Ectodermal cell (in vitro differentiated cells): ENCODE measurements around the gene CNTNAP5.

Experiments
- H3K27ac ChIP-seq: 2 replicates; pipeline ENCODE4 v1.7.0; 2013; ENCODE audit warnings: mild to moderate bottlenecking, low read depth, low read length; ENCODE audit not compliant: insufficient read depth, poor library complexity, severe bottlenecking
- H3K27me3 ChIP-seq: 2 replicates; pipeline ENCODE4 v1.7.0; 2013; ENCODE audit warnings: mild to moderate bottlenecking, low read length; ENCODE audit not compliant: insufficient read depth, control insufficient read depth, poor library complexity, severe bottlenecking
- H3K36me3 ChIP-seq: one replicate; pipeline ENCODE4 v1.7.0; 2013; ENCODE audit warnings: low read length; ENCODE audit not compliant: control insufficient read depth, insufficient read depth
- H3K4me1 ChIP-seq: one replicate; pipeline ENCODE4 v1.7.0; 2013; ENCODE audit warnings: low read length; ENCODE audit not compliant: control insufficient read depth, insufficient read depth
- H3K4me3 ChIP-seq: 2 replicates; pipeline ENCODE4 v1.7.0; 2013; ENCODE audit warnings: low read depth, low read length, control low read depth; ENCODE audit not compliant: insufficient read depth
- H3K9me3 ChIP-seq: 2 replicates; pipeline ENCODE4 v1.7.0; 2013; ENCODE audit warnings: mild to moderate bottlenecking, low read length, moderate library complexity; ENCODE audit not compliant: control insufficient read depth
- WGBS, 2 experiments: methylation state at CpG; one replicate each; pipeline ENCODE4 v1.1.7; 2013; ENCODE audit warnings: missing lambda C conversion rate in 2 of 2; 5-methylcytosine and 5-hydroxymethylcytosine counted together

CNTNAP5 gene

GRCh38 chr2:124478761-124479160 is 453.7 kb downstream of the CNTNAP5 start:
- Histone ChIP-seq H3K27ac (no peak overlapping the region), H3K36me3 (no peaks in the 10 kb centered on the region), H3K4me1 (peaks cover 10% of the 10 kb centered on the region), H3K4me3 (no peak overlapping the region), H3K9me3 (no peaks in the 10 kb centered on the region), H3K27me3 (no peaks in the 10 kb centered on the region)
- 94 to 95% methylated on average over 6 of the region's 6 CpGs for WGBS, 2 experiments

GRCh38 chr2:124480958-124481357 is 455.9 kb downstream of the CNTNAP5 start:
- WGBS, 2 experiments, result 62 to 67% methylated on average over 4 of the region's 4 CpGs
- Histone ChIP-seq H3K27ac (no peak overlapping the region), H3K4me1 (peaks cover 10% of the 10 kb centered on the region), H3K27me3 (no peaks in the 10 kb centered on the region), H3K9me3 (no peaks in the 10 kb centered on the region), H3K4me3 (no peak overlapping the region), H3K36me3 (no peaks in the 10 kb centered on the region)

GRCh38 chr2:124482044-124482443 is 457.0 kb downstream of the CNTNAP5 start:
- Histone ChIP-seq H3K27ac (no peak overlapping the region), H3K9me3 (no peaks in the 10 kb centered on the region), H3K27me3 (no peaks in the 10 kb centered on the region), H3K36me3 (no peaks in the 10 kb centered on the region), H3K4me1 (peaks cover 10% of the 10 kb centered on the region), H3K4me3 (no peak overlapping the region)
- 89 to 93% methylated on average over 7 to 8 of the region's 8 CpGs for WGBS, 2 experiments

- Histone ChIP-seq H3K4me1 (peaks cover 10% of the 10 kb centered on the region), H3K4me3 (no peak overlapping the region), H3K9me3 (no peaks in the 10 kb centered on the region), H3K36me3 (no peaks in the 10 kb centered on the region), H3K27ac (no peak overlapping the region), H3K27me3 (no peaks in the 10 kb centered on the region)
- 63 to 68% methylated on average over 5 to 6 of the region's 6 CpGs for WGBS, 2 experiments
Observed at GRCh38 chr2:124482551-124482950, 457.5 kb downstream of the CNTNAP5 start.

- Histone ChIP-seq H3K36me3 (no peaks in the 10 kb centered on the region), H3K4me1 (peaks cover 10% of the 10 kb centered on the region), H3K4me3 (no peak overlapping the region), H3K27me3 (no peaks in the 10 kb centered on the region), H3K9me3 (no peaks in the 10 kb centered on the region), H3K27ac (no peak overlapping the region)
- 96 to 97% methylated on average over 5 of the region's 5 CpGs for WGBS, 2 experiments
Observed at GRCh38 chr2:124485659-124486058, 460.6 kb downstream of the CNTNAP5 start.

GRCh38 chr2:124489686-124490085 is 464.6 kb downstream of the CNTNAP5 start:
- Histone ChIP-seq H3K27me3 (no peaks in the 10 kb centered on the region), H3K9me3 (no peaks in the 10 kb centered on the region), H3K36me3 (no peaks in the 10 kb centered on the region), H3K27ac (no peak overlapping the region), H3K4me3 (no peak overlapping the region), H3K4me1 (no peaks in the 10 kb centered on the region)

- no peak overlapping the region for H3K4me3 ChIP-seq
- H3K9me3 ChIP-seq, result no peaks in the 10 kb centered on the region
- 90% methylated on average over 6 of the region's 6 CpGs for WGBS, 2 experiments
- no peak overlapping the region for H3K27ac ChIP-seq
- H3K27me3 ChIP-seq, result no peaks in the 10 kb centered on the region
- no peaks in the 10 kb centered on the region for H3K36me3 ChIP-seq
- H3K4me1 ChIP-seq, result no peaks in the 10 kb centered on the region
Observed at GRCh38 chr2:124501575-124502152, 476.6 kb downstream of the CNTNAP5 start.

GRCh38 chr2:124514236-124514635 is 489.1 kb downstream of the CNTNAP5 start:
- Histone ChIP-seq H3K27me3 (no peaks in the 10 kb centered on the region), H3K4me3 (no peak overlapping the region), H3K9me3 (no peaks in the 10 kb centered on the region), H3K36me3 (no peaks in the 10 kb centered on the region), H3K27ac (no peak overlapping the region), H3K4me1 (no peaks in the 10 kb centered on the region)
- WGBS, 2 experiments, result 92% methylated on average over 1 of the region's 1 CpG; no CpG with 5 or more reads in 1 of the 2 experiments

GRCh38 chr2:124520953-124521352 is 495.9 kb downstream of the CNTNAP5 start:
- H3K27me3 ChIP-seq, result no peaks in the 10 kb centered on the region
- no peak overlapping the region for H3K27ac ChIP-seq
- no peak overlapping the region for H3K4me3 ChIP-seq
- H3K36me3 ChIP-seq, result no peaks in the 10 kb centered on the region
- peaks cover 10% of the 10 kb centered on the region for H3K4me1 ChIP-seq
- WGBS, 2 experiments, result 89 to 91% methylated on average over 2 of the region's 2 CpGs
- no peaks in the 10 kb centered on the region for H3K9me3 ChIP-seq

- H3K27ac ChIP-seq, result no peak overlapping the region
- no peaks in the 10 kb centered on the region for H3K9me3 ChIP-seq
- H3K36me3 ChIP-seq, result no peaks in the 10 kb centered on the region
- WGBS, 2 experiments, result 90 to 96% methylated on average over 2 to 3 of the region's 3 CpGs
- no peak overlapping the region for H3K4me3 ChIP-seq
- H3K27me3 ChIP-seq, result no peaks in the 10 kb centered on the region
- peaks cover 18% of the 10 kb centered on the region for H3K4me1 ChIP-seq
Observed at GRCh38 chr2:124523096-124523495, 498.0 kb downstream of the CNTNAP5 start.
